GM12878 (cell line): ENCODE data around the gene NTM.

Experiments used
- CTCF ChIP-seq, 3 experiments: IDR thresholded peaks in 2 of 3; conservative IDR thresholded peaks in 1 of 3; 2 replicates each; pipeline ENCODE4 v1.5.1; 2011; ENCODE audit warnings: low read depth in 3 of 3, low read length in 3 of 3, mild to moderate bottlenecking in 3 of 3, control low read depth in 2 of 3, moderate library complexity in 2 of 3, inconsistent platforms in 1 of 3, mixed read lengths in 1 of 3; ENCODE audit not compliant: control insufficient read depth in 2 of 3, insufficient read depth in 1 of 3; ENCODE audit errors: extremely low read depth in 1 of 3
- HCFC1 ChIP-seq: fragments of 150-350 bp; IDR thresholded peaks from 2 replicates; pipeline ENCODE4 v1.6.1; 2014; ENCODE audit warnings: low read length
- KDM1A ChIP-seq: fragments of 200-600 bp; sonication (generic); IDR thresholded peaks from 2 replicates; pipeline ENCODE4 v1.6.1; 2016; ENCODE audit warnings: borderline replicate concordance
- MYC ChIP-seq: IDR thresholded peaks from 2 replicates; pipeline ENCODE4 v1.6.1; 2011; ENCODE audit warnings: mild to moderate bottlenecking, low read length, moderate library complexity, inconsistent platforms; ENCODE audit not compliant: insufficient read depth, insufficient replicate concordance, insufficient read length, severe bottlenecking
- NR2C2 ChIP-seq: IDR thresholded peaks from 2 replicates; pipeline ENCODE4 v1.6.1; 2011; ENCODE audit warnings: borderline replicate concordance, low read depth; ENCODE audit not compliant: control insufficient read depth, insufficient read length
- POLR2A ChIP-seq: IDR thresholded peaks from 2 replicates; pipeline ENCODE4 v1.6.1; 2011; ENCODE audit warnings: low read depth, mild to moderate bottlenecking, low read length
- POLR2AphosphoS5 ChIP-seq: IDR thresholded peaks from 2 replicates; pipeline ENCODE4 v1.6.1; 2011; ENCODE audit warnings: mild to moderate bottlenecking, low read length, inconsistent platforms
- SPI1 ChIP-seq: IDR thresholded peaks from 2 replicates; pipeline ENCODE4 v1.6.1; 2011; ENCODE audit warnings: low read depth, mild to moderate bottlenecking, low read length, moderate library complexity, borderline replicate concordance; ENCODE audit not compliant: insufficient read depth
- TCF3 ChIP-seq: IDR thresholded peaks from 2 replicates; pipeline ENCODE4 v1.6.1; 2012; ENCODE audit warnings: low read depth, mild to moderate bottlenecking, low read length, borderline replicate concordance; ENCODE audit not compliant: insufficient read depth

GRCh38 chr11:132253469-132254264 is 883.3 kb downstream of the NTM start:
- TF ChIP-seq CTCF (IDR thresholded peaks at IDR 0.05 in 2 of 3, conservative IDR thresholded peaks at IDR 0.05 in 1 of 3; ENCODE audit: control insufficient read depth in 2 of 3, extremely low read depth in 1 of 3, insufficient read depth in 1 of 3, low read depth in 3 of 3, low read length in 3 of 3) = no peak
- no peak for TF ChIP-seq POLR2A
- no peak for TF ChIP-seq POLR2AphosphoS5
- no peak for TF ChIP-seq NR2C2
- TF ChIP-seq KDM1A = no peak
- TF ChIP-seq TCF3 = no peak
- no peak for TF ChIP-seq MYC
- TF ChIP-seq SPI1 = no peak
- no peak for TF ChIP-seq HCFC1
